GM12878 (cell line): Measurements from ENCODE around the gene ACAP2. TPM values are rescaled to one million over a fixed set of nuclear protein-coding genes. Genes with fewer than 3 reads are reported as not detected.

Experiments used
- ATF3 ChIP-seq: IDR thresholded peaks from 2 replicates; pipeline ENCODE4 v1.6.1; 2011; ENCODE audit warnings: low read depth, mild to moderate bottlenecking, low read length, moderate library complexity, borderline replicate concordance; ENCODE audit errors: extremely low read depth
- ATF7 ChIP-seq: fragments of 450-650 bp; IDR thresholded peaks from 2 replicates; pipeline ENCODE4 v1.6.1; 2016; ENCODE audit warnings: low read depth, mild to moderate bottlenecking
- BCL11A ChIP-seq: IDR thresholded peaks from 2 replicates; pipeline ENCODE4 v1.6.1; 2011; ENCODE audit warnings: low read depth, low read length
- CHD1 ChIP-seq: IDR thresholded peaks from 2 replicates; pipeline ENCODE4 v1.6.1; 2012; ENCODE audit warnings: low read depth, low read length, improper control_type of control experiment
- FOXK2 ChIP-seq: fragments of 450-650 bp; IDR thresholded peaks from 2 replicates; pipeline ENCODE4 v1.6.1; 2017; ENCODE audit warnings: mild to moderate bottlenecking, moderate library complexity
- MTA3 ChIP-seq: IDR thresholded peaks from 2 replicates; pipeline ENCODE4 v1.6.1; 2012; ENCODE audit warnings: low read length, inconsistent platforms, borderline replicate concordance
- NFIC ChIP-seq: IDR thresholded peaks from 2 replicates; pipeline ENCODE4 v1.6.1; 2012; ENCODE audit warnings: low read depth, mild to moderate bottlenecking, inconsistent platforms, low read length, moderate library complexity
- POLR2AphosphoS5 ChIP-seq: IDR thresholded peaks from 2 replicates; pipeline ENCODE4 v1.6.1; 2011; ENCODE audit warnings: mild to moderate bottlenecking, low read length, inconsistent platforms
- RAD21 ChIP-seq: IDR thresholded peaks from 2 replicates; pipeline ENCODE4 v1.6.1; 2011; ENCODE audit warnings: mild to moderate bottlenecking, low read depth, low read length, moderate library complexity; ENCODE audit not compliant: insufficient read depth
- RFX5 ChIP-seq: IDR thresholded peaks from 2 replicates; pipeline ENCODE4 v1.6.1; 2011; ENCODE audit warnings: low read depth, low read length, improper control_type of control experiment
- SKIL ChIP-seq: fragments of 450-650 bp; IDR thresholded peaks from 2 replicates; pipeline ENCODE4 v1.6.1; 2017; ENCODE audit warnings: mild to moderate bottlenecking, low read depth, inconsistent platforms; ENCODE audit not compliant: poor library complexity, severe bottlenecking
- SMARCA5 ChIP-seq: fragments of 450-650 bp; IDR thresholded peaks from 2 replicates; pipeline ENCODE4 v1.6.1; 2017; ENCODE audit warnings: mild to moderate bottlenecking
- TARDBP ChIP-seq: IDR thresholded peaks from 2 replicates; pipeline ENCODE4 v1.6.1; 2016; ENCODE audit warnings: borderline replicate concordance
- TCF12 ChIP-seq: IDR thresholded peaks from 2 replicates; pipeline ENCODE4 v1.6.1; 2011; ENCODE audit warnings: low read depth, mild to moderate bottlenecking, low read length
- TCF3 ChIP-seq: IDR thresholded peaks from 2 replicates; pipeline ENCODE4 v1.6.1; 2012; ENCODE audit warnings: low read depth, mild to moderate bottlenecking, low read length, borderline replicate concordance; ENCODE audit not compliant: insufficient read depth
- WRNIP1 ChIP-seq: IDR thresholded peaks from 2 replicates; pipeline ENCODE4 v1.6.1; 2011; ENCODE audit warnings: low read depth, low read length, improper control_type of control experiment, borderline replicate concordance
- ZBTB33 ChIP-seq: fragments of 450-650 bp; IDR thresholded peaks from 2 replicates; pipeline ENCODE4 v1.6.1; 2017; ENCODE audit warnings: mild to moderate bottlenecking
- ZSCAN29 ChIP-seq: fragments of 450-650 bp; IDR thresholded peaks from 2 replicates; pipeline ENCODE4 v1.6.1; 2017; ENCODE audit warnings: mild to moderate bottlenecking, moderate library complexity
- polyA plus RNA-seq, 11 experiments: library from polyadenylated mRNA; depleted of rRNA in 4 of 11; unstranded in 6 of 11; stranded (reverse) in 5 of 11; fragments of >200 nt; fragmentation: Nextera tagmentation in 4 of 11; fragmentation: Illumina TruSeq in 1 of 11; extraction: Ambion mirVana in 4 of 11; extraction: Trizol in 1 of 11; gene quantifications; 1 replicate in 1 of 11; 2 replicates in 10 of 11; pipeline versions ENCODE4 v1.2.1 to v1.2.3, GENCODE V29; 2011 to 2016; ENCODE audit warnings: inconsistent platforms in 2 of 11, missing spikeins in 2 of 11, low read depth in 1 of 11
- total RNA-seq, 4 experiments: library from RNA; depleted of rRNA in 3 of 4; stranded (reverse); fragments of >200 nt in 3 of 4; fragmentation: Illumina TruSeq in 1 of 4; extraction: Trizol in 1 of 4; gene quantifications; 2 replicates each; pipeline versions ENCODE4 v1.2.1 to v1.2.3, GENCODE V29; 2013 to 2021
- TF ChIP-seq, protein P1 (sequence below): fragments of 450-650 bp; formaldehyde crosslinking; IDR thresholded peaks from 2 replicates; pipeline ENCODE4 v1.4.0; 2020; ENCODE audit warnings: mild to moderate bottlenecking, moderate library complexity
- TF ChIP-seq, protein P2 (sequence below): fragments of 450-650 bp; IDR thresholded peaks from 2 replicates; pipeline ENCODE4 v1.6.1; 2016; ENCODE audit warnings: mild to moderate bottlenecking

The ACAP2 gene
- total and polyA plus RNA-seq, 10 of the 15 experiments (the other 5 are each of a cell fraction or from before 2014, with no cell fraction given), result 7.1 to 53.8 (median 35.7) TPM

- TF ChIP-seq, protein P1, sequence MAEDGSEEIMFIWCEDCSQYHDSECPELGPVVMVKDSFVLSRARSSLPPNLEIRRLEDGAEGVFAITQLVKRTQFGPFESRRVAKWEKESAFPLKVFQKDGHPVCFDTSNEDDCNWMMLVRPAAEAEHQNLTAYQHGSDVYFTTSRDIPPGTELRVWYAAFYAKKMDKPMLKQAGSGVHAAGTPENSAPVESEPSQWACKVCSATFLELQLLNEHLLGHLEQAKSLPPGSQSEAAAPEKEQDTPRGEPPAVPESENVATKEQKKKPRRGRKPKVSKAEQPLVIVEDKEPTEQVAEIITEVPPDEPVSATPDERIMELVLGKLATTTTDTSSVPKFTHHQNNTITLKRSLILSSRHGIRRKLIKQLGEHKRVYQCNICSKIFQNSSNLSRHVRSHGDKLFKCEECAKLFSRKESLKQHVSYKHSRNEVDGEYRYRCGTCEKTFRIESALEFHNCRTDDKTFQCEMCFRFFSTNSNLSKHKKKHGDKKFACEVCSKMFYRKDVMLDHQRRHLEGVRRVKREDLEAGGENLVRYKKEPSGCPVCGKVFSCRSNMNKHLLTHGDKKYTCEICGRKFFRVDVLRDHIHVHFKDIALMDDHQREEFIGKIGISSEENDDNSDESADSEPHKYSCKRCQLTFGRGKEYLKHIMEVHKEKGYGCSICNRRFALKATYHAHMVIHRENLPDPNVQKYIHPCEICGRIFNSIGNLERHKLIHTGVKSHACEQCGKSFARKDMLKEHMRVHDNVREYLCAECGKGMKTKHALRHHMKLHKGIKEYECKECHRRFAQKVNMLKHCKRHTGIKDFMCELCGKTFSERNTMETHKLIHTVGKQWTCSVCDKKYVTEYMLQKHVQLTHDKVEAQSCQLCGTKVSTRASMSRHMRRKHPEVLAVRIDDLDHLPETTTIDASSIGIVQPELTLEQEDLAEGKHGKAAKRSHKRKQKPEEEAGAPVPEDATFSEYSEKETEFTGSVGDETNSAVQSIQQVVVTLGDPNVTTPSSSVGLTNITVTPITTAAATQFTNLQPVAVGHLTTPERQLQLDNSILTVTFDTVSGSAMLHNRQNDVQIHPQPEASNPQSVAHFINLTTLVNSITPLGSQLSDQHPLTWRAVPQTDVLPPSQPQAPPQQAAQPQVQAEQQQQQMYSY (CRISPR knock-in tag), result no peak
- TF ChIP-seq BCL11A, result 0 out of 2 replicates have a peak, but pooled peaks have one; percentile 19
- TF ChIP-seq RFX5, result no peak
- no peak for TF ChIP-seq SMARCA5
- TF ChIP-seq RAD21, result peak; percentile 55
- no peak for TF ChIP-seq POLR2AphosphoS5
- TF ChIP-seq WRNIP1, result no peak
- TF ChIP-seq TARDBP, result no peak
- TF ChIP-seq CHD1, result no peak
- no peak for TF ChIP-seq ZBTB33
- TF ChIP-seq MTA3, result no peak
- no peak for TF ChIP-seq FOXK2
- TF ChIP-seq, protein P2, sequence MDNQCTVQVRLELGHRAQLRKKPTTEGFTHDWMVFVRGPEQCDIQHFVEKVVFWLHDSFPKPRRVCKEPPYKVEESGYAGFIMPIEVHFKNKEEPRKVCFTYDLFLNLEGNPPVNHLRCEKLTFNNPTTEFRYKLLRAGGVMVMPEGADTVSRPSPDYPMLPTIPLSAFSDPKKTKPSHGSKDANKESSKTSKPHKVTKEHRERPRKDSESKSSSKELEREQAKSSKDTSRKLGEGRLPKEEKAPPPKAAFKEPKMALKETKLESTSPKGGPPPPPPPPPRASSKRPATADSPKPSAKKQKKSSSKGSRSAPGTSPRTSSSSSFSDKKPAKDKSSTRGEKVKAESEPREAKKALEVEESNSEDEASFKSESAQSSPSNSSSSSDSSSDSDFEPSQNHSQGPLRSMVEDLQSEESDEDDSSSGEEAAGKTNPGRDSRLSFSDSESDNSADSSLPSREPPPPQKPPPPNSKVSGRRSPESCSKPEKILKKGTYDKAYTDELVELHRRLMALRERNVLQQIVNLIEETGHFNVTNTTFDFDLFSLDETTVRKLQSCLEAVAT, result peak; percentile 84; the same call in 1 of the 2 replicates
- TF ChIP-seq TCF12, result 0 out of 2 replicates have a peak, but pooled peaks have one; percentile 46
- no peak for TF ChIP-seq ATF7
- no peak for TF ChIP-seq TCF3
- TF ChIP-seq ATF3, result no peak
- TF ChIP-seq NFIC, result no peak
- no peak for TF ChIP-seq SKIL
- TF ChIP-seq ZSCAN29, result no peak
These were observed 192.2 kb downstream of the ACAP2 start (continued) for GRCh38 chr3:195250473-195251251.
